Measurements from ENCODE around the gene TGM4.
A peak's percentile ranks its signal among the peaks of the same experiment; 100 is the strongest.

TGM4 gene

GRCh38 chr3:44954962-44955361 lies 80.6 kb downstream of the TGM4 start:
- peak; percentile 19 for DNase-seq (ENCODE audit: low spot score)

- no peak for DNase-seq (ENCODE audit: low spot score)
Observed at GRCh38 chr3:44955917-44956316, 81.5 kb downstream of the TGM4 start.

GRCh38 chr3:44957986-44958385 lies 83.6 kb downstream of the TGM4 start:
- no peak for DNase-seq (ENCODE audit: low spot score)

- DNase-seq (ENCODE audit: low spot score): no peak
Observed at GRCh38 chr3:44958386-44958785, 84.0 kb downstream of the TGM4 start.

GRCh38 chr3:44960387-44961026 lies 86.1 kb downstream of the TGM4 start:
- DNase-seq (ENCODE audit: low spot score): peak; percentile 27

- DNase-seq (ENCODE audit: low spot score): no peak
Observed at GRCh38 chr3:44961888-44962287, 87.5 kb downstream of the TGM4 start.

GRCh38 chr3:44962621-44963393 lies 88.4 kb downstream of the TGM4 start:
- no peak for DNase-seq (ENCODE audit: low spot score)

GRCh38 chr3:44963571-44964325 lies 89.3 kb downstream of the TGM4 start:
- DNase-seq (ENCODE audit: low spot score): no peak
